Endothelial cell of umbilical vein (primary cell): Measurements from ENCODE around the gene NAV3. TPM values are rescaled to one million over a fixed set of nuclear protein-coding genes. Genes with fewer than 3 reads are reported as not detected.

Experiments used
- BruUV-seq: library from RNA; stranded (reverse); fragments of 400-500 nt; replicated peaks from 2 replicates; lab custom pipeline; 2021; lab: Mats Ljungman, UMichigan
- CTCF ChIA-PET: fragments of 300-600, 350-600 bp; sonication (Branson Sonifier 250); formaldehyde crosslinking; loops from one replicate; lab custom pipeline; 2021; ENCODE audit warnings: antibody characterized with exemption, inconsistent platforms; lab: Charles Lee
- POLR2A ChIA-PET: fragments of 300-600, 350-600 bp; sonication (Branson Sonifier 250); formaldehyde crosslinking; loops from one replicate; lab custom pipeline; 2021; ENCODE audit warnings: antibody characterized with exemption, inconsistent platforms; lab: Charles Lee
- DNase-seq: peaks from one replicate; pipeline ENCODE4 v3.0.0-alpha.2; 2011; ENCODE audit warnings: low read depth, low spot score
- FAIRE-seq: peaks from 2 replicates; lab custom pipeline; 2011; peaks lifted over from hg19 to GRCh38; lab: Jason Lieb, UNC
- H2AFZ ChIP-seq: 2 replicates; pipeline ENCODE4 v1.6.0; 2012; ENCODE audit warnings: low read depth, low read length, control low read depth, inconsistent platforms
- H3K27ac ChIP-seq: 2 replicates; pipeline ENCODE4 v1.5.1; 2011; ENCODE audit warnings: low read depth, mild to moderate bottlenecking, control low read depth, low read length, moderate library complexity; ENCODE audit not compliant: insufficient read depth
- H3K27me3 ChIP-seq, 2 experiments: 2 replicates each; pipeline versions ENCODE4 v1.6.0 to v1.6.1; 2011; ENCODE audit warnings: low read length in 2 of 2, mixed read lengths in 1 of 2; ENCODE audit not compliant: control insufficient read depth in 2 of 2, insufficient read depth in 2 of 2
- H3K36me3 ChIP-seq, 2 experiments: 2 replicates in 1 of 2; 3 replicates in 1 of 2; pipeline ENCODE4 v1.5.1; 2011; ENCODE audit warnings: low read length in 2 of 2, mild to moderate bottlenecking in 1 of 2, moderate library complexity in 1 of 2; ENCODE audit not compliant: control insufficient read depth in 2 of 2, insufficient read depth in 2 of 2; ENCODE audit errors: extremely low read depth in 1 of 2
- H3K4me1 ChIP-seq: 3 replicates; pipeline ENCODE4 v1.5.1; 2011; ENCODE audit warnings: mild to moderate bottlenecking, low read length; ENCODE audit not compliant: control insufficient read depth, insufficient read depth; ENCODE audit errors: extremely low read depth
- H3K4me2 ChIP-seq: 2 replicates; pipeline ENCODE4 v1.6.1; 2011; ENCODE audit warnings: low read length, control low read depth, mixed read lengths; ENCODE audit not compliant: insufficient read depth
- H3K4me3 ChIP-seq, 3 experiments: fragments of 200-600 bp in 1 of 3; sonication (generic), shearing (Covaris generic) in 1 of 3; replicated peaks in 1 of 3; 2 replicates each; pipeline ENCODE4 v1.5.1; 2011 to 2016; ENCODE audit warnings: control low read depth in 3 of 3, low read length in 3 of 3, mild to moderate bottlenecking in 2 of 3, inconsistent platforms in 1 of 3, low read depth in 1 of 3, moderate library complexity in 1 of 3; ENCODE audit not compliant: insufficient read depth in 1 of 3
- H3K79me2 ChIP-seq: 2 replicates; pipeline ENCODE4 v1.6.0; 2012; ENCODE audit warnings: low read length, inconsistent platforms; ENCODE audit not compliant: control insufficient read depth, insufficient read depth
- H3K9ac ChIP-seq: replicated peaks from 2 replicates; pipeline ENCODE3; 2011; ENCODE audit warnings: low read length, control low read depth; ENCODE audit not compliant: insufficient read depth; ENCODE audit errors: extremely low read depth
- H3K9me1 ChIP-seq: replicated peaks from 3 replicates; pipeline ENCODE4 v1.6.0; 2011; ENCODE audit warnings: mild to moderate bottlenecking, low read length; ENCODE audit not compliant: control insufficient read depth, insufficient read depth; ENCODE audit errors: extremely low read depth
- H3K9me3 ChIP-seq: replicated peaks from 2 replicates; pipeline ENCODE4 v1.5.1; 2012; ENCODE audit warnings: low read length, inconsistent platforms; ENCODE audit not compliant: control insufficient read depth, insufficient read depth
- H4K20me1 ChIP-seq: replicated peaks from 2 replicates; pipeline ENCODE3; 2011; ENCODE audit warnings: mild to moderate bottlenecking, low read length; ENCODE audit not compliant: control insufficient read depth, insufficient read depth; ENCODE audit errors: extremely low read depth
- CTCF ChIP-seq, 2 donors: IDR thresholded peaks; 1 replicate in 1 of 2; 2 replicates in 1 of 2; pipeline ENCODE4 v1.5.1; 2011; ENCODE audit warnings: low read length in 2 of 2, mild to moderate bottlenecking in 2 of 2, moderate library complexity in 2 of 2, control low read depth in 1 of 2, inconsistent platforms in 1 of 2, low read depth in 1 of 2; ENCODE audit not compliant: insufficient read depth in 1 of 2; ENCODE audit errors: extremely low read depth in 1 of 2
- EZH2 ChIP-seq: IDR thresholded peaks from 2 replicates; pipeline ENCODE4 v1.6.1; 2012; ENCODE audit warnings: borderline replicate concordance, low read depth, mild to moderate bottlenecking, moderate library complexity, low read length, inconsistent platforms; ENCODE audit not compliant: severe bottlenecking
- FOS ChIP-seq: IDR thresholded peaks from 2 replicates; pipeline ENCODE4 v1.6.1; 2011; ENCODE audit warnings: mild to moderate bottlenecking, low read length, moderate library complexity, borderline replicate concordance; ENCODE audit not compliant: insufficient read depth
- GATA2 ChIP-seq: IDR thresholded peaks from 2 replicates; pipeline ENCODE4 v1.7.0; 2011; ENCODE audit warnings: low read depth, mild to moderate bottlenecking, moderate library complexity, mixed read lengths, low read length; ENCODE audit not compliant: insufficient read length, insufficient read depth
- JUN ChIP-seq: IDR thresholded peaks from 2 replicates; pipeline ENCODE4 v1.6.1; 2011; ENCODE audit warnings: borderline replicate concordance, low read depth; ENCODE audit not compliant: insufficient read length, insufficient read depth
- MYC ChIP-seq: IDR thresholded peaks from one replicate; pipeline ENCODE4 v1.6.1; 2011; ENCODE audit warnings: mild to moderate bottlenecking, low read depth, low read length
- POLR2A ChIP-seq: IDR thresholded peaks from 2 replicates; pipeline ENCODE4 v1.6.1; 2012; ENCODE audit warnings: low read depth, mild to moderate bottlenecking, control low read depth, low read length
- POLR2AphosphoS5 ChIP-seq: IDR thresholded peaks from 2 replicates; pipeline ENCODE4 v1.6.1; 2012; ENCODE audit warnings: low read depth, mild to moderate bottlenecking, control low read depth, low read length, moderate library complexity; ENCODE audit not compliant: insufficient read depth
- dilution Hi-C: fragments of 300-500 bp; cut with MboI; formaldehyde crosslinking; loops from one replicate; pipeline ENCODE4 v1.15.0; 2019; ENCODE audit warnings: low sequenced_read_pairs; ENCODE audit not compliant: extremely low pct_ligation_motif_present
- intact Hi-C: fragments of 100-400 bp; cut with micrococcal nuclease; formaldehyde crosslinking; loops from one replicate; pipeline ENCODE4 v1.10.0; 2022
- polyA plus RNA-seq, 4 experiments: library from polyadenylated mRNA; depleted of rRNA in 3 of 4; stranded (reverse) in 3 of 4; unstranded in 1 of 4; fragments of >200 nt; gene quantifications; 2 replicates each; pipeline versions ENCODE4 v1.2.1 to v1.2.3, GENCODE V29; 2011 to 2012; ENCODE audit warnings: missing spikeins in 1 of 4
- total RNA-seq: library from RNA; stranded (reverse); gene quantifications from 2 replicates; pipeline ENCODE4 v1.2.3, GENCODE V29; 2021
- TF ChIP-seq, protein P1 (sequence below): IDR thresholded peaks from 2 replicates; pipeline ENCODE4 v1.6.1; 2011; ENCODE audit not compliant: insufficient read depth, insufficient read length

Gene NAV3
- total and polyA plus RNA-seq, 2 donors (not counting 3 experiments of a cell fraction or from before 2014, with no cell fraction given): 6.7 to 40.1 TPM

DNA sequence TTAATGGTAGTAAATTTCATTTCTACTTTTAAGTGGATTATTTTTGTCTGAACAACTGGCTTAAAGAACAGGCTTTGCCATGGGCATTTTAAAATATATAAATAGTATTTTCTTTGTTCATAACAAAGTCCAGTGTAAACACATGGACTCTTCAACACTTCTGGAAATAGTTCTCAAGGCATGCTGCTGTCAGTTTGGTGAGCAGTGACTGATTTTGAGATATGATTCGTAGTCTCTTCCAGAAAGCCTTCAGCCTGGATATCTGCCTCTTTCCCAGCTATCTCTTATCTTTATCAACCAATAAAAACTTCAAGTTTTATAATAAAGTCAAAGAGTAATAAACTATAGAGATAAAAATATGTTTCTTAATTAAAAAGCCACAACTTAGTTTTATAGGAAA is 110.7 kb downstream of the NAV3 start:
- no peaks in the 10 kb centered on the region for H3K27me3 ChIP-seq
- H3K4me2 ChIP-seq: peak overlapping the region; percentile 100
- no peak for TF ChIP-seq FOS
- TF ChIP-seq POLR2A: no peak
- TF ChIP-seq GATA2: peak; percentile 50
- no peak for TF ChIP-seq CTCF (IDR thresholded peaks at IDR 0.05; ENCODE audit: extremely low read depth in 1 of 2, insufficient read depth in 1 of 2, low read depth in 1 of 2, low read length in 2 of 2)
- no peak for TF ChIP-seq MYC
- no peak overlapping the region for H2AFZ ChIP-seq
- H3K36me3 ChIP-seq: no peaks in the 10 kb centered on the region
- intact Hi-C loops (loop anchor here (2.0 to 5.0 kb wide), 3 partner anchors 39 to 879 kb away; no protein-coding TSS in a partner anchor), dilution Hi-C loops (no loop called here)
- H3K9me3 ChIP-seq: no peaks in the 10 kb centered on the region
- DNase-seq (peak; percentile 30), FAIRE-seq (no peak)
- H3K79me2 ChIP-seq: peaks cover 54% of the 10 kb centered on the region
- no peaks in the 10 kb centered on the region for H3K9me1 ChIP-seq
- no peaks in the 10 kb centered on the region for H4K20me1 ChIP-seq
- peak overlapping the region; percentile 95 for H3K27ac ChIP-seq
- ChIA-PET CTCF (interaction anchor here (1.9 to 2.6 kb wide), 2 partner anchors 16 to 216 kb away, joined by 6 to 9 read pairs; no protein-coding TSS in a partner anchor), POLR2A (no interaction called here)
- H3K9ac ChIP-seq: peak overlapping the region; percentile 97
- no TSS peak for BruUV-seq
- peak overlapping the region; percentile 24 to 90 (median 70) for H3K4me3 ChIP-seq
- H3K4me1 ChIP-seq: peaks cover 39% of the 10 kb centered on the region

GRCh38 chr12:77943466-77943865 is 112.8 kb downstream of the NAV3 start:
- DNase-seq: peak; percentile 64
- Histone ChIP-seq H3K4me1 (peaks cover 54% of the 10 kb centered on the region), H3K79me2 (peaks cover 72% of the 10 kb centered on the region), H3K9ac (peak overlapping the region; percentile 41), H3K9me1 (no peaks in the 10 kb centered on the region), H3K4me3 (peak overlapping the region in 2 of 3 experiments; percentile 32 to 64), H3K9me3 (no peaks in the 10 kb centered on the region), H3K36me3 (no peaks in the 10 kb centered on the region), H3K27me3 (no peaks in the 10 kb centered on the region), H3K4me2 (peak overlapping the region; percentile 100), H4K20me1 (no peaks in the 10 kb centered on the region), H3K27ac (peak overlapping the region; percentile 49), H2AFZ (no peak overlapping the region)
- dilution Hi-C loops (no loop called here), intact Hi-C loops (loop anchor here (5.0 kb wide), 1 partner anchor 881 kb away; no protein-coding TSS in a partner anchor)
- TF ChIP-seq JUN: no peak
- no peak for TF ChIP-seq CTCF (IDR thresholded peaks at IDR 0.05; ENCODE audit: extremely low read depth in 1 of 2, insufficient read depth in 1 of 2, low read depth in 1 of 2, low read length in 2 of 2)
- no peak for TF ChIP-seq EZH2
- TF ChIP-seq MYC: no peak
- TF ChIP-seq GATA2: peak; percentile 36
- TF ChIP-seq FOS: peak; percentile 31
- TF ChIP-seq POLR2A: no peak
- TF ChIP-seq, protein P1, sequence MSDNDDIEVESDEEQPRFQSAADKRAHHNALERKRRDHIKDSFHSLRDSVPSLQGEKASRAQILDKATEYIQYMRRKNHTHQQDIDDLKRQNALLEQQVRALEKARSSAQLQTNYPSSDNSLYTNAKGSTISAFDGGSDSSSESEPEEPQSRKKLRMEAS: no peak
- no peak for TF ChIP-seq POLR2AphosphoS5
- FAIRE-seq: no peak
- BruUV-seq: no TSS peak
- ChIA-PET POLR2A (no interaction called here), CTCF (interaction anchor here (1.2 to 1.9 kb wide), 2 partner anchors 11 to 19 kb away, joined by 6 to 7 read pairs; no protein-coding TSS in a partner anchor)
